Body of pancreas (tissue), 4 donors: ENCODE measurements around the gene HSPG2.

Source experiments
- POLR2A ChIP-seq, 3 donors: fragments of 450-650 bp; IDR thresholded peaks; one replicate each; pipeline ENCODE4 v1.6.1; 2016; ENCODE audit warnings: antibody characterized with exemption in 3 of 3, mild to moderate bottlenecking in 2 of 3
- TF ChIP-seq, protein P1 (sequence below), 7 experiments: fragments of 450-650 bp in 4 of 7; fragments of 200-600 bp in 3 of 7; sonication (generic) in 3 of 7; IDR thresholded peaks; one replicate each; pipeline ENCODE4 v1.5.1; 2016 to 2019; ENCODE audit warnings: antibody characterized with exemption in 7 of 7

DNA sequence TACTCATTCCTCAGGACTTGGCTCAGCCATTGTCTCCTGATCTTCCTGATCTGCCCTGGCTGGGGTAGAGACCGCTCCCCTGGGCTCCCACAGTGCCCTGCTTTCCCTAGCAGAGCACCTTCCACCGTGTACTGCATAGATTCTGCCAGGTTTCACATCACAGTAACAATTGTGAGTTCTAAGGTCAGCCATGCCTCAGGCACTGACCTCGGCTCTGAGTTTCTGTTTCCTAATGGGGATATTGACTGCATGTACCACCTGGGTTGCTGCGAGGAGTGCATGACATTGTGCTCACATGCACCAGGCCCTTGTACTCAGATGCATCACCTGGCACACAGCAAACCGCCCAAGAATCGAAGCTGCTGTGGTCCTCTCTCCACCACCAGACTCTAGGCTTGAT lies 46.0 kb downstream of the HSPG2 start:
- TF ChIP-seq, protein P1, sequence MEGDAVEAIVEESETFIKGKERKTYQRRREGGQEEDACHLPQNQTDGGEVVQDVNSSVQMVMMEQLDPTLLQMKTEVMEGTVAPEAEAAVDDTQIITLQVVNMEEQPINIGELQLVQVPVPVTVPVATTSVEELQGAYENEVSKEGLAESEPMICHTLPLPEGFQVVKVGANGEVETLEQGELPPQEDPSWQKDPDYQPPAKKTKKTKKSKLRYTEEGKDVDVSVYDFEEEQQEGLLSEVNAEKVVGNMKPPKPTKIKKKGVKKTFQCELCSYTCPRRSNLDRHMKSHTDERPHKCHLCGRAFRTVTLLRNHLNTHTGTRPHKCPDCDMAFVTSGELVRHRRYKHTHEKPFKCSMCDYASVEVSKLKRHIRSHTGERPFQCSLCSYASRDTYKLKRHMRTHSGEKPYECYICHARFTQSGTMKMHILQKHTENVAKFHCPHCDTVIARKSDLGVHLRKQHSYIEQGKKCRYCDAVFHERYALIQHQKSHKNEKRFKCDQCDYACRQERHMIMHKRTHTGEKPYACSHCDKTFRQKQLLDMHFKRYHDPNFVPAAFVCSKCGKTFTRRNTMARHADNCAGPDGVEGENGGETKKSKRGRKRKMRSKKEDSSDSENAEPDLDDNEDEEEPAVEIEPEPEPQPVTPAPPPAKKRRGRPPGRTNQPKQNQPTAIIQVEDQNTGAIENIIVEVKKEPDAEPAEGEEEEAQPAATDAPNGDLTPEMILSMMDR (IDR thresholded peaks at IDR 0.05), result no peak
- TF ChIP-seq POLR2A (IDR thresholded peaks at IDR 0.05), result no peak
